Body of pancreas (tissue), 4 donors: ENCODE measurements around the gene TBX1. TPM values are rescaled to one million over a fixed set of nuclear protein-coding genes. Genes with fewer than 3 reads are reported as not detected.

Experiments used
- ATAC-seq: fragments of 150-250 bp; one replicate; pipeline ENCODE4 v1.9.1; 2016
- DNase-seq, 4 donors: peaks; one replicate each; pipeline ENCODE4 v3.0.0-alpha.2; 2019
- H3K27ac ChIP-seq, 4 donors: fragments of 200-600 bp; sonication (generic); 1 replicate in 3 of 4; 2 replicates in 1 of 4; pipeline versions ENCODE4 v1.5.1 to v1.6.1; 2016 to 2019; ENCODE audit warnings: mild to moderate bottlenecking in 1 of 4, mixed read lengths in 1 of 4, moderate library complexity in 1 of 4
- H3K27me3 ChIP-seq, 2 donors: fragments of 200-600 bp; sonication (generic); one replicate each; pipeline ENCODE4 v1.6.0; 2016; ENCODE audit warnings: mild to moderate bottlenecking in 1 of 2
- H3K36me3 ChIP-seq, 2 donors: fragments of 200-600 bp; sonication (generic); replicated peaks in 1 of 2; 2 replicates each; pipeline ENCODE4 v1.5.1; 2016; ENCODE audit warnings: low read depth in 2 of 2; ENCODE audit not compliant: insufficient read depth in 1 of 2
- H3K4me1 ChIP-seq: fragments of 200-600 bp; sonication (generic); one replicate; pipeline ENCODE4 v1.6.0; 2016
- H3K4me3 ChIP-seq, 2 donors: fragments of 200-600 bp; sonication (generic); 1 replicate in 1 of 2; 2 replicates in 1 of 2; pipeline ENCODE4 v1.5.1; 2016 to 2019
- H3K9me3 ChIP-seq, 3 donors: fragments of 200-600 bp; sonication (generic); 1 replicate in 2 of 3; 2 replicates in 1 of 3; pipeline ENCODE4 v1.5.1; 2016
- CTCF ChIP-seq, 7 experiments: fragments of 450-650 bp in 4 of 7; fragments of 200-600 bp in 3 of 7; sonication (generic) in 3 of 7; IDR thresholded peaks; one replicate each; pipeline ENCODE4 v1.5.1; 2016 to 2019; ENCODE audit warnings: antibody characterized with exemption in 7 of 7
- POLR2A ChIP-seq, 3 donors: fragments of 450-650 bp; IDR thresholded peaks; one replicate each; pipeline ENCODE4 v1.6.1; 2016; ENCODE audit warnings: antibody characterized with exemption in 3 of 3, mild to moderate bottlenecking in 2 of 3
- WGBS, 2 donors: methylation state at CpG; one replicate each; pipeline ENCODE4 v1.1.5; 2017; 5-methylcytosine and 5-hydroxymethylcytosine counted together
- intact Hi-C: fragments of 100-400 bp; cut with DNase I; formaldehyde crosslinking; loops from one replicate; pipeline ENCODE4 v1.15.1; 2023
- total RNA-seq, 2 donors: library from RNA; depleted of rRNA; stranded (reverse); fragments of >200 nt; gene quantifications; one replicate each; pipeline ENCODE4 v1.1.0, GENCODE V29; 2016

The TBX1 gene
- total RNA-seq, 2 donors from 2014 or later, result 1.0 TPM; not detected in 1

DNA sequence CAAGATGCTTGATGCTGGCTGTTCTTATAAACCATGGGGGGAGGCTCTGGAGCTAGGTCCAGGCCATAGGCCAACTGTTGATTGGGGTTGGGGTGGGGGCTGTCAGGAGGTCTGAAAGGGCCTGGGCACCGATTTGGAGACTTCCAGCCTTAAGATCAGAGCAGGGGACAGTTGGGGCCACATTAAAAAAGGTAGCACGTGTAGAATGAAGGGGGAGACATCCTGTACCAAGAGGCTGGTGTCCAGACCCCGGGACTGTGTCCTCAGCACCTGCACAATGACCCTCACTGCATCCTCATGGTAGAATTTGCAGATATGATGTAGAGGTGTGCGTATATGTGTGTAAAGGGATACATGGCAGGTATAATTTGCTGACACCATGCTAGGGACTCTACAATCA lies 12.4 kb upstream of the TBX1 start:
- no peak overlapping the region for H3K4me3 ChIP-seq
- ATAC-seq, result no peak
- DNase-seq, result no peak
- intact Hi-C loops, result no loop called here
- H3K36me3 ChIP-seq, result no peaks in the 10 kb centered on the region
- TF ChIP-seq POLR2A (IDR thresholded peaks at IDR 0.05) (no peak), CTCF (IDR thresholded peaks at IDR 0.05) (no peak)
- no peaks in the 10 kb centered on the region for H3K4me1 ChIP-seq
- H3K27me3 ChIP-seq, result no peaks in the 10 kb centered on the region
- H3K27ac ChIP-seq, result no peak overlapping the region
- H3K9me3 ChIP-seq, result no peaks in the 10 kb centered on the region
- 45 to 68% methylated on average over 3 to 4 of the region's 4 CpGs for WGBS, 2 donors

DNA sequence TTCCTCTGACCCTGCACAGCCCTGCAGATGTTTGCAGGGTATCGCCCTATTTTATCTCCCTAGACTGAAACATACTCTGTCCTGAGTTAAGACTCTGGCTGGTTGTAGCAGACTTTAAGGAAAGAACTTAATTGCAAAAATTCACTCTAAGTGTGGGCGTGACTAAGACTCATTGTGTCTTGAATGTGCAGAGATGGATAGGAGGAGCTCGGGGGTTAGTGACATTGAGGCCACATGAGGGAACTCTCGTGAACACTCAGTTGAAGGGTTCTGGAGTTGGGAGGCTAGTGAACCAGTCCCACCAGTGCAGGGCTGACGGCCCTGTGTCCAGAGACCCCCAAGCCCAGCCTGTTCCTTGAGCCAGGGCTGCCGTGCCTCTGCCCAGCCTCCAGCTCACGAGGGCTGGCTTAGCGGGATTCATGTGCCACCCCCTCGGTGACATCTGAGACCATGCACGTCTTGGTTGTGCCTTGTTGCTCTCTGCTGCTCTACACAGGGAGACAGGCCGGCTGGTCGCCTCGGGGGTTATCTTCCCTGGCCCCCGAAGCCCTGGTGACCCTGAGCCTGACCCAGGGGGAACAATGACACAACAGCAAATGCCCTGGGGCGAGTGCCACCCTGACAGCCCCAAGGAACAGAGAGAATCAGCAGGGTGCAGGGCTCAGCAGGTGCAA lies 11.4 kb upstream of the TBX1 start:
- Histone ChIP-seq H3K9me3 (no peaks in the 10 kb centered on the region), H3K27ac (no peak overlapping the region), H3K36me3 (no peaks in the 10 kb centered on the region), H3K4me3 (no peak overlapping the region), H3K27me3 (no peaks in the 10 kb centered on the region), H3K4me1 (no peaks in the 10 kb centered on the region)
- no peak for DNase-seq
- ATAC-seq, result no peak
- intact Hi-C loops, result no loop called here
- no peak for TF ChIP-seq CTCF (IDR thresholded peaks at IDR 0.05)
- no peak for TF ChIP-seq POLR2A (IDR thresholded peaks at IDR 0.05)
- WGBS, 2 donors, result 49 to 70% methylated on average over 4 to 15 of the region's 15 CpGs

DNA sequence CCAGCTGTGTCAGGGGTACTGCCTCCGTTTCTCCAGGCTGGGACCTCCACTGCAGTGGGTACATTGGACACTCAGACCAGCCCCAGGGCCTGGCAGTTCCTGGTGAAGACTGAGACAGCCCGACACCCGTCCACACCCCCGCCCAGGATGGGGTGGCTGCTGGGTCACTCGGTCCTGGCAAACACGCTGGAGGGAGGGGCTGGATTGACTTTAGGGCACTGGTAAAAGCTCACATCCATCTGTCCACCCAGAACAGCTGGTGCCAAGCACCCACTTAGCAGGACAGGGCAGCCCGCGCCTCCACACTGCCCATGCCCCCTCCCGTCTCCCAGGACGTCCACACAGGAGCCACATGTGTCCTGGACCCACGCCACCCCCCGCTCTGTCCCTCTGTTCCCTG lies 10.7 kb upstream of the TBX1 start:
- Histone ChIP-seq H3K9me3 (no peaks in the 10 kb centered on the region), H3K36me3 (no peaks in the 10 kb centered on the region), H3K27ac (no peak overlapping the region), H3K27me3 (peaks cover 0 to 4% of the 10 kb centered on the region in 2 donors), H3K4me3 (no peak overlapping the region), H3K4me1 (no peaks in the 10 kb centered on the region)
- 74 to 84% methylated on average over 4 to 12 of the region's 12 CpGs for WGBS, 2 donors
- intact Hi-C loops, result no loop called here
- DNase-seq, result no peak
- TF ChIP-seq CTCF (IDR thresholded peaks at IDR 0.05) (no peak), POLR2A (IDR thresholded peaks at IDR 0.05) (no peak)
- no peak for ATAC-seq

DNA sequence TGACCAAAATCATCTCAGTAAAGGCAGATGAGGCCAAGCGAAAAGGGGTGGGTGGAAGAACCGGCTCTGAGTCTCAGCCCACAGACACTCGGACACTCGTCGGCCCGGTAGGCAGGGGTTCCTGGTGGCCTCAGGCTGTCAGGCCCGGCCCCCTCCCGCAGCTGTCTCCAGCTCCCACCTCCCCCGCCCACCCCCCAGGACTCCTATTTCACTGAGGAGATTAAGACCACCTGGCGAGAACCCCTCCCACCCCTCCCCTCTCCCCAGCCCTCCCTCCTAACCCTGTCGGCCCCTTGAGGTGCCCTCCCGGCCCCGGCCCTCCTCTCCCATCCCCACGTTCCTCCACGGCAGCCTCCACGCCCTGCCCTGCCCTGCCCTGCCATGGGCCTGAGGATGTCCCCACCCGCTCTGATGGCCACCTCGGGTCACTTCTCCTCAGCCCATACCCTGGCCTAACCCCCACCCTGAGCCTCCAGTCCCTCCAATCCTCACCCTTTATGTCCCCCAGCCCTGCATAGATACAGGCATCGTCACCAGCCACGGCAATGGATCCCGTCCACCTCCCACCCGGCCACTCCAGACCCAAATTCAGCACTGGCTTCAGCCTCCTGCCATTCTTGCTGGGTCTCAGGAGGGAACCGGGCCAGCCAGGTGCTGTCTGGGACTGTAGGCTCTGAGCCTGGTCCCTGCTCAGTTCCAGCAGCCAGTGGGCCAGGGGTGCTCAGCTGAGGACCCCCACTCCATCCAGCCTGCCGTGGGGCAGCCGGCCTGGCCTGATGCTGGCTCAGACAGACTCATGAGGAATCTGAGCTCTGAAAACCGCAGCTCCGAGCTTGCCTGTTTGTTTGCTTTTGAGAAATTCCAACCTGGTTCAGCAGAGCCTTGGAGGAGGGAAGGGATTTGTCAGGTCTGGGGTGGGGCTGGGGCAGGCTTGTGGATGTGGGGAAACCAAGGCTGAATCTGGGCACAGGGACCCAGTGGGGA lies 9.8 kb upstream of the TBX1 start:
- Histone ChIP-seq H3K36me3 (no peaks in the 10 kb centered on the region), H3K9me3 (no peaks in the 10 kb centered on the region), H3K4me3 (no peak overlapping the region), H3K27ac (no peak overlapping the region), H3K4me1 (peaks cover 9% of the 10 kb centered on the region), H3K27me3 (peaks cover 0 to 11% of the 10 kb centered on the region in 2 donors)
- WGBS, 2 donors, result 54 to 58% methylated on average over 7 to 25 of the region's 27 CpGs
- intact Hi-C loops, result no loop called here
- ATAC-seq (no peak), DNase-seq (no peak)
- TF ChIP-seq CTCF (IDR thresholded peaks at IDR 0.05), result no peak
- no peak for TF ChIP-seq POLR2A (IDR thresholded peaks at IDR 0.05)
